Sigmoid colon (tissue), 4 donors: ENCODE measurements around the gene LTB.

Experiments used
- EP300 ChIP-seq, 4 donors: sonication (generic); formaldehyde crosslinking; IDR thresholded peaks; one replicate each; pipeline ENCODE4 v1.6.1; 2017; ENCODE audit warnings: antibody characterized with exemption in 4 of 4
- POLR2A ChIP-seq, 2 donors: fragments of 450-650 bp; IDR thresholded peaks; one replicate each; pipeline ENCODE4 v1.6.1; 2016; ENCODE audit warnings: antibody characterized with exemption in 2 of 2, mild to moderate bottlenecking in 2 of 2, moderate library complexity in 2 of 2
- TF ChIP-seq, protein P1 (sequence below), 4 experiments: fragments of 450-650 bp in 3 of 4; fragments of 200-600 bp in 1 of 4; IDR thresholded peaks; one replicate each; pipeline ENCODE4 v1.5.1; 2016 to 2019; ENCODE audit warnings: antibody characterized with exemption in 4 of 4, mild to moderate bottlenecking in 3 of 4, moderate library complexity in 2 of 4

GRCh38 chr6:31534011-31534410, 48.2 kb downstream of the LTB start:
- TF ChIP-seq POLR2A (IDR thresholded peaks at IDR 0.05) (no peak), EP300 (IDR thresholded peaks at IDR 0.05) (no peak)
- TF ChIP-seq, protein P1, sequence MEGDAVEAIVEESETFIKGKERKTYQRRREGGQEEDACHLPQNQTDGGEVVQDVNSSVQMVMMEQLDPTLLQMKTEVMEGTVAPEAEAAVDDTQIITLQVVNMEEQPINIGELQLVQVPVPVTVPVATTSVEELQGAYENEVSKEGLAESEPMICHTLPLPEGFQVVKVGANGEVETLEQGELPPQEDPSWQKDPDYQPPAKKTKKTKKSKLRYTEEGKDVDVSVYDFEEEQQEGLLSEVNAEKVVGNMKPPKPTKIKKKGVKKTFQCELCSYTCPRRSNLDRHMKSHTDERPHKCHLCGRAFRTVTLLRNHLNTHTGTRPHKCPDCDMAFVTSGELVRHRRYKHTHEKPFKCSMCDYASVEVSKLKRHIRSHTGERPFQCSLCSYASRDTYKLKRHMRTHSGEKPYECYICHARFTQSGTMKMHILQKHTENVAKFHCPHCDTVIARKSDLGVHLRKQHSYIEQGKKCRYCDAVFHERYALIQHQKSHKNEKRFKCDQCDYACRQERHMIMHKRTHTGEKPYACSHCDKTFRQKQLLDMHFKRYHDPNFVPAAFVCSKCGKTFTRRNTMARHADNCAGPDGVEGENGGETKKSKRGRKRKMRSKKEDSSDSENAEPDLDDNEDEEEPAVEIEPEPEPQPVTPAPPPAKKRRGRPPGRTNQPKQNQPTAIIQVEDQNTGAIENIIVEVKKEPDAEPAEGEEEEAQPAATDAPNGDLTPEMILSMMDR (IDR thresholded peaks at IDR 0.05), result no peak
